SU-DHL-6 (cell line): ENCODE measurements around the gene CIART.
"Not testable (repeated sequence)": the region's sequence is repeated elsewhere in the genome, so short reads cannot be mapped to it uniquely, and the experiment has no call there.

Experiments used
- H2AFZ ChIP-seq: fragments of 200-600 bp; sonication (generic); 2 replicates; pipeline ENCODE4 v1.6.1; 2014; ENCODE audit warnings: low read depth, mild to moderate bottlenecking, moderate library complexity, mixed read lengths, antibody characterized with exemption, low read length; ENCODE audit not compliant: severe bottlenecking
- H3F3A ChIP-seq: fragments of 200-600 bp; shearing (Covaris generic); 2 replicates; pipeline ENCODE4 v1.6.0; 2016; ENCODE audit warnings: antibody characterized with exemption, mild to moderate bottlenecking; ENCODE audit not compliant: insufficient read depth
- H3K27ac ChIP-seq: fragments of 200-600 bp; sonication (generic); 2 replicates; pipeline ENCODE4 v1.5.1; 2016; ENCODE audit warnings: low read depth, mild to moderate bottlenecking, low read length, moderate library complexity, mixed read lengths
- H3K27me3 ChIP-seq: fragments of 200-600 bp; sonication (generic), shearing (Covaris generic); 2 replicates; pipeline ENCODE4 v1.6.0; 2014; ENCODE audit warnings: mild to moderate bottlenecking, low read length
- H3K36me3 ChIP-seq: fragments of 200-600 bp; sonication (generic); 2 replicates; pipeline ENCODE4 v1.6.1; 2014; ENCODE audit warnings: mild to moderate bottlenecking, low read length, mixed read lengths
- H3K4me2 ChIP-seq: fragments of 300-600, 200-600 bp; shearing (Covaris generic), sonication (generic); 2 replicates; pipeline ENCODE4 v1.6.0; 2014; ENCODE audit warnings: low read length, low read depth, mild to moderate bottlenecking; ENCODE audit not compliant: poor library complexity, severe bottlenecking
- H3K4me3 ChIP-seq: fragments of 200-600 bp; sonication (generic); 2 replicates; pipeline ENCODE4 v1.5.1; 2014; ENCODE audit warnings: antibody characterized with exemption, low read length, mild to moderate bottlenecking, mixed read lengths; ENCODE audit not compliant: insufficient read depth, poor library complexity, severe bottlenecking
- H3K79me2 ChIP-seq: fragments of 200-600 bp; sonication (generic); 2 replicates; pipeline ENCODE4 v1.6.1; 2014; ENCODE audit warnings: mild to moderate bottlenecking, low read length, moderate library complexity; ENCODE audit not compliant: insufficient read depth
- H3K9ac ChIP-seq: fragments of 200-600 bp; sonication (generic); 2 replicates; pipeline ENCODE4 v1.7.0; 2014; ENCODE audit warnings: mild to moderate bottlenecking, low read length
- H3K9me2 ChIP-seq: fragments of 200-600 bp; sonication (generic); replicated peaks from 2 replicates; pipeline ENCODE4 v1.6.1; 2014; ENCODE audit warnings: low read length; ENCODE audit not compliant: insufficient read depth
- H3K9me3 ChIP-seq: fragments of 200-600 bp; sonication (generic); 2 replicates; pipeline ENCODE4 v1.6.1; 2014; ENCODE audit warnings: low read length, mixed read lengths; ENCODE audit not compliant: insufficient read depth
- H4K20me1 ChIP-seq: fragments of 200-600 bp; sonication (generic); 2 replicates; pipeline ENCODE4 v1.6.1; 2014; ENCODE audit warnings: low read depth, mild to moderate bottlenecking, antibody characterized with exemption, low read length, moderate library complexity, mixed read lengths
- CTCF ChIP-seq: fragments of 200-600 bp; sonication (generic); IDR thresholded peaks from one replicate; pipeline ENCODE4 v1.5.1; 2017; ENCODE audit warnings: antibody characterized with exemption, mild to moderate bottlenecking, low read length, moderate library complexity; ENCODE audit not compliant: insufficient read depth, poor library complexity, severe bottlenecking
- EZH2phosphoT487 ChIP-seq: fragments of 200-600 bp; sonication (generic), shearing (Covaris generic); conservative IDR thresholded peaks from 2 replicates; pipeline ENCODE4 v1.6.1; 2018; ENCODE audit warnings: mild to moderate bottlenecking, antibody characterized with exemption, low read length, moderate library complexity, mixed read lengths

Gene CIART

GRCh38 chr1:150281758-150282557 is at the start of gene CIART:
TSS of gene CIART (plus strand) at chr1:150282554. CDS start at chr1:150283268, 714 bp downstream.
- H4K20me1 ChIP-seq = no peaks in the 10 kb centered on the region
- TF ChIP-seq EZH2phosphoT487 = no peak
- no peak for TF ChIP-seq CTCF
- H3K9me2 ChIP-seq = no peaks in the 10 kb centered on the region
- no peaks in the 10 kb centered on the region for H3K27me3 ChIP-seq
- no peaks in the 10 kb centered on the region for H3F3A ChIP-seq
- H3K4me2 ChIP-seq = peak within 1 kb of the TSS; percentile 51
- no peaks in the 10 kb centered on the region for H3K9me3 ChIP-seq
- H3K9ac ChIP-seq = peak within 1 kb of the TSS; percentile 38; the same call in 1 of the 2 replicates
- H2AFZ ChIP-seq = peak within 1 kb of the TSS; percentile 96
- H3K36me3 ChIP-seq = no peaks in the 10 kb centered on the region
- H3K79me2 ChIP-seq = no peaks in the 10 kb centered on the region
- no peak within 1 kb of the TSS for H3K27ac ChIP-seq
- no peak within 1 kb of the TSS for H3K4me3 ChIP-seq

- not testable (repeated sequence) for H3K9me3 ChIP-seq, H2AFZ ChIP-seq, H3K9me2 ChIP-seq, H4K20me1 ChIP-seq, H3K4me3 ChIP-seq, H3K27me3 ChIP-seq
- Histone ChIP-seq H3K27ac (peak overlapping the region; percentile 94; the same call in 1 of the 2 replicates), H3F3A (peaks cover 22% of the 10 kb centered on the region), H3K9ac (peak overlapping the region; percentile 100), H3K79me2 (peaks cover 59% of the 10 kb centered on the region), H3K36me3 (peaks cover 11% of the 10 kb centered on the region; the same call in 1 of the 2 replicates), H3K4me2 (peak overlapping the region; percentile 80)
Observed at GRCh38 chr1:150232921-150233320, 49.4 kb upstream of the CIART start.

GRCh38 chr1:150233359-150234308 is 48.7 kb upstream of the CIART start:
- no peaks in the 10 kb centered on the region for H3K9me3 ChIP-seq
- peaks cover 59% of the 10 kb centered on the region for H3K79me2 ChIP-seq
- peak overlapping the region; percentile 100 for H3K9ac ChIP-seq
- H3F3A ChIP-seq = peaks cover 22% of the 10 kb centered on the region
- peak overlapping the region; percentile 80 for H3K4me2 ChIP-seq
- peak overlapping the region; percentile 79 for H3K4me3 ChIP-seq
- peak overlapping the region; percentile 94 for H3K27ac ChIP-seq
- H3K27me3 ChIP-seq = no peaks in the 10 kb centered on the region
- peaks cover 11% of the 10 kb centered on the region; the same call in 1 of the 2 replicates for H3K36me3 ChIP-seq
- TF ChIP-seq EZH2phosphoT487 = no peak
- TF ChIP-seq CTCF = no peak
- no peak overlapping the region for H2AFZ ChIP-seq
- H3K9me2 ChIP-seq = no peaks in the 10 kb centered on the region
- H4K20me1 ChIP-seq = no peaks in the 10 kb centered on the region; the same call in 1 of the 2 replicates
